ENCODE measurements around the gene IQGAP2.
"Not testable (repeated sequence)": the region's sequence is repeated elsewhere in the genome, so short reads cannot be mapped to it uniquely, and the experiment has no call there.

IQGAP2 gene

GRCh38 chr5:76517334-76517733 lies 114.2 kb downstream of the IQGAP2 start:
- DNase-seq, result no peak

GRCh38 chr5:76518246-76518645 lies 115.2 kb downstream of the IQGAP2 start:
- DNase-seq, result not testable (repeated sequence)

- DNase-seq, result no peak
Measured at GRCh38 chr5:76521240-76521758, 118.2 kb downstream of the IQGAP2 start.

GRCh38 chr5:76522103-76522935 lies 119.2 kb downstream of the IQGAP2 start:
- DNase-seq, result no peak

- DNase-seq, result no peak
Measured at GRCh38 chr5:76524101-76524835, 121.2 kb downstream of the IQGAP2 start.

- no peak for DNase-seq
Measured at GRCh38 chr5:76524868-76525267, 121.8 kb downstream of the IQGAP2 start.

- DNase-seq, result no peak
Measured at GRCh38 chr5:76525956-76526355, 122.9 kb downstream of the IQGAP2 start.

GRCh38 chr5:76526950-76527583 lies 124.0 kb downstream of the IQGAP2 start:
- no peak for DNase-seq

GRCh38 chr5:76527685-76528161 lies 124.6 kb downstream of the IQGAP2 start:
- DNase-seq, result no peak

- DNase-seq, result no peak
Measured at GRCh38 chr5:76528547-76529331, 125.7 kb downstream of the IQGAP2 start.

GRCh38 chr5:76529464-76530344 lies 126.6 kb downstream of the IQGAP2 start:
- DNase-seq, result no peak

- no peak for DNase-seq
Measured at GRCh38 chr5:76532052-76532451, 129.0 kb downstream of the IQGAP2 start.

GRCh38 chr5:76532973-76533372 lies 129.9 kb downstream of the IQGAP2 start:
- no peak for DNase-seq

- no peak for DNase-seq
Measured at GRCh38 chr5:76535577-76535976, 132.5 kb downstream of the IQGAP2 start.

- no peak for DNase-seq
Measured at GRCh38 chr5:76537073-76537543, 134.0 kb downstream of the IQGAP2 start.

GRCh38 chr5:76542241-76542640 lies 139.2 kb downstream of the IQGAP2 start:
- no peak for DNase-seq

- peak; percentile 87 for DNase-seq
Measured at GRCh38 chr5:76542887-76543690, 140.0 kb downstream of the IQGAP2 start.

- DNase-seq, result peak; percentile 86
Measured at GRCh38 chr5:76544268-76544926, 141.3 kb downstream of the IQGAP2 start.

- DNase-seq, result no peak
Measured at GRCh38 chr5:76545184-76545583, 142.1 kb downstream of the IQGAP2 start.
